ENCODE data around the gene KIF3B. TPM values are rescaled to one million over a fixed set of nuclear protein-coding genes. Genes with fewer than 3 reads are reported as not detected.

KIF3B gene
- total RNA-seq, 1 donor from 2014 or later = 55.3 TPM

- Mint-ChIP-seq H3K4me1 (ENCODE audit: low read depth, unreplicated experiment) (peaks cover 12% of the 10 kb centered on the region), H3K36me3 (ENCODE audit: unreplicated experiment) (peaks cover 22% of the 10 kb centered on the region), H3K4me3 (ENCODE audit: unreplicated experiment) (no peak overlapping the region), H3K9me3 (ENCODE audit: unreplicated experiment) (peaks cover 2% of the 10 kb centered on the region), H3K27ac (ENCODE audit: unreplicated experiment) (no peak overlapping the region), H3K27me3 (ENCODE audit: unreplicated experiment) (no peaks in the 10 kb centered on the region)
- TF ChIP-seq CTCF (IDR thresholded peaks at IDR 0.05; ENCODE audit: partially characterized antibody, unreplicated experiment) = no peak
- DNase-seq = no peak
These were observed 35.4 kb downstream of the KIF3B start for GRCh38 chr20:32312718-32313424.

- Mint-ChIP-seq H3K9me3 (ENCODE audit: unreplicated experiment) (peaks cover 2% of the 10 kb centered on the region), H3K4me1 (ENCODE audit: low read depth, unreplicated experiment) (peaks cover 12% of the 10 kb centered on the region), H3K4me3 (ENCODE audit: unreplicated experiment) (no peak overlapping the region), H3K36me3 (ENCODE audit: unreplicated experiment) (peaks cover 19% of the 10 kb centered on the region), H3K27me3 (ENCODE audit: unreplicated experiment) (no peaks in the 10 kb centered on the region), H3K27ac (ENCODE audit: unreplicated experiment) (no peak overlapping the region)
- peak; percentile 50 for DNase-seq
- TF ChIP-seq CTCF (IDR thresholded peaks at IDR 0.05; ENCODE audit: partially characterized antibody, unreplicated experiment) = no peak
These were observed 37.3 kb downstream of the KIF3B start for GRCh38 chr20:32314768-32315167.

DNA sequence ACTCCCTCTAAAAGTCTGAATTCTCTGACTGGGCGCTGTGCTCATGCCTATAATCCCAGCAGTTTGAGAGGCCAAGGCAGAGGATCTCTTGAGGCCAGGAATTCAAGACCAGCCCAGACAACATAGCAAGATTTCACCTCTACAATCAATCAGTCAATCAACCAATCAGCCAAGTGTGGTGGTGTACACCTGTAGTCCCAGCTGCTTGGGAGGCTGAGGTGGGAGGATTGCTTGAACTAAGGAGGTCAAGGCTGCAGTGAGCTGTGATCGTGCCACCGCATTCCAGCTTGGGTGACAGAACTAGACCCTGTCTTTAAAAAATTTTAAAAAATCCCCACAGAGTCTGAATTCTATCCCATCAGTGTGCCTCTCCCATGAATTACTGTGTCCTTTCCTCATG, 37.9 kb downstream of the KIF3B start:
- Mint-ChIP-seq H3K27me3 (ENCODE audit: unreplicated experiment) (no peaks in the 10 kb centered on the region), H3K4me1 (ENCODE audit: low read depth, unreplicated experiment) (peaks cover 12% of the 10 kb centered on the region), H3K36me3 (ENCODE audit: unreplicated experiment) (peaks cover 12% of the 10 kb centered on the region), H3K27ac (ENCODE audit: unreplicated experiment) (no peak overlapping the region), H3K4me3 (ENCODE audit: unreplicated experiment) (no peak overlapping the region), H3K9me3 (ENCODE audit: unreplicated experiment) (peaks cover 2% of the 10 kb centered on the region)
- TF ChIP-seq CTCF (IDR thresholded peaks at IDR 0.05; ENCODE audit: partially characterized antibody, unreplicated experiment) = no peak
- DNase-seq = no peak

GRCh38 chr20:32315891-32316290, 38.4 kb downstream of the KIF3B start:
- no peaks in the 10 kb centered on the region for H3K27me3 Mint-ChIP-seq (ENCODE audit: unreplicated experiment)
- no peak overlapping the region for H3K4me3 Mint-ChIP-seq (ENCODE audit: unreplicated experiment)
- TF ChIP-seq CTCF (IDR thresholded peaks at IDR 0.05; ENCODE audit: partially characterized antibody, unreplicated experiment) = no peak
- peaks cover 12% of the 10 kb centered on the region for H3K4me1 Mint-ChIP-seq (ENCODE audit: low read depth, unreplicated experiment)
- no peak overlapping the region for H3K27ac Mint-ChIP-seq (ENCODE audit: unreplicated experiment)
- H3K9me3 Mint-ChIP-seq (ENCODE audit: unreplicated experiment) = peaks cover 2% of the 10 kb centered on the region
- H3K36me3 Mint-ChIP-seq (ENCODE audit: unreplicated experiment) = peaks cover 12% of the 10 kb centered on the region
- DNase-seq = no peak

DNA sequence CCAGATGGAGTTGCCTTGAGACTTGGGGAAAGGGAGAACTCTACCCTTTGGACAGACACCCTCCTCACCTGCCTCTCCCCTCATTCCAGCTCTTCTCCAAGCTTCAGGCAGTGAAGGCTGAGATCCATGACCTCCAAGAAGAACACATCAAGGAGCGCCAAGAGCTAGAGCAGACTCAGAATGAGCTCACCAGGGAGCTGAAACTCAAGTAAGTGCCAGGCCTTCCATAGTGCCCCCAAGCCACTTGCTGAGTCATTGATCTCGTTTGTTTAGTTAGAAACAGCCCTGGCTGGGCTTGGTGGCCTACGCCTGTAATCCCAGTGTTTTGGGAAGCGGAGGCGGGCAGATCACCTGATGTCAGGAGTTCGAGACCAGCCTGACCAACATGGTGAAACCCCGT, 39.2 kb downstream of the KIF3B start:
- DNase-seq = no peak
- Mint-ChIP-seq H3K27me3 (ENCODE audit: unreplicated experiment) (no peaks in the 10 kb centered on the region), H3K9me3 (ENCODE audit: unreplicated experiment) (peaks cover 2% of the 10 kb centered on the region), H3K4me1 (ENCODE audit: low read depth, unreplicated experiment) (peaks cover 12% of the 10 kb centered on the region), H3K27ac (ENCODE audit: unreplicated experiment) (no peak overlapping the region), H3K36me3 (ENCODE audit: unreplicated experiment) (peaks cover 12% of the 10 kb centered on the region), H3K4me3 (ENCODE audit: unreplicated experiment) (no peak overlapping the region)
- no peak for TF ChIP-seq CTCF (IDR thresholded peaks at IDR 0.05; ENCODE audit: partially characterized antibody, unreplicated experiment)
